NOMO-1 treated with dmso at 0.1 percent for 144 hours (cell line): ENCODE measurements around the gene CDH2.

Experiments used
- DNase-seq: peaks from one replicate; lab custom pipeline; 2025; ENCODE audit not compliant: unreplicated experiment; lab: John Stamatoyannopoulos, UW

The CDH2 gene

DNA sequence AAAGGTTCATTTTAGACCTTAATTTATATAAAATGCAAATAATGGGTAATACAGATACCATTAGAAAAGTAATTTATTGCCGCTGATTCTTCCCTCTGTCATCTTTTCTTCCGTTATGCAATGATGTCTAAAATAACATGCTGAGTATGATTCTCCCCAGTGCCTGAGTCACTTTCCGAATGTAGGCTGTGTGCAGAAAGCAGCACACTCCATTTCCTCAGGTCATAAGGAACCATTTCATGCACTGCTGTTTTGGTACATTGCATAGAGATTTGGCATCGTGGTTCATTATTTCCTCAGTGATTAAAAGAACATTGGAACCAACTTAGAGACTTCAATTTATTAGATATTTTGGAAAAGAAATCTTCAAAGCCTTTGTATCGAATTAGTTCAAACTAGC, 173.5 kb downstream of the CDH2 start:
- DNase-seq = no peak

DNA sequence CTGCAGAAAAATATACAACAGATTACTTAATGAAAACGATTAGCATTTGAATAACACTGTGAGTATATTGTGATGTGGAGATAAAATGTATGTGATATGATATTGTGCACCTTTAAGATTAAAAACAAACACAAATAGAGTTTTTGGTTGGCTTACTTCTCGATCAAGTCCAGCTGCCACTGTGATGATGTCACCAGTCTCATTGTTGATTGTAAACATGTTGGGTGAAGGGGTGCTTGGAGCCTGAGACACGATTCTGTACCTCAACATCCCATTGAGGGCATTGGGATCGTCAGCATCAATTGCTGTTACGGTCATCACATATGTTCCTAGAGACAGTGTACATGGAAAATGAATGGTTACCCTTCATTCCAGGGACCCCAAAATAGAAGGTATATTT, 174.1 kb downstream of the CDH2 start:
- DNase-seq = no peak

DNA sequence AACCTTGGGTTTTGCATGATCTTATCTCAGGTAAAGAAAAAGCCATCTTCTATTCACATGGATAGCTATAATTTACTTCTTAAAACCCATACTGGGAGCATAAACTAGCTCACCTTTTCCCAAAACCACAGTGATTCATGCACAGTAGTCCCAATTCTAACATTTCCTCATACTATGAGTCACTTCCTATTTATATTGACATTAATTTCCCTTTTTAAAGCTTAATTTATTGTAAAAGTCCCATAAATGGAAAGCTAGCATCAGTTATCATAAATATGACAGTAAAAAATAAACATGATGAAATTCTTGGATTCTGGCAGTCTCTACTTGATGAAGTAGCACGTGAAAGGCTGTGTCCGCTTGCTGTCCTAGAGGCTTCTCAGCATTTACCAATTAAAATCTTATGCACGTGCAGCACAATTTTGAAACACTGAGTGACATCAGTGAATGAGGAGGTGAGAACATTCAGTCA, 180.1 kb downstream of the CDH2 start:
- no peak for DNase-seq

DNA sequence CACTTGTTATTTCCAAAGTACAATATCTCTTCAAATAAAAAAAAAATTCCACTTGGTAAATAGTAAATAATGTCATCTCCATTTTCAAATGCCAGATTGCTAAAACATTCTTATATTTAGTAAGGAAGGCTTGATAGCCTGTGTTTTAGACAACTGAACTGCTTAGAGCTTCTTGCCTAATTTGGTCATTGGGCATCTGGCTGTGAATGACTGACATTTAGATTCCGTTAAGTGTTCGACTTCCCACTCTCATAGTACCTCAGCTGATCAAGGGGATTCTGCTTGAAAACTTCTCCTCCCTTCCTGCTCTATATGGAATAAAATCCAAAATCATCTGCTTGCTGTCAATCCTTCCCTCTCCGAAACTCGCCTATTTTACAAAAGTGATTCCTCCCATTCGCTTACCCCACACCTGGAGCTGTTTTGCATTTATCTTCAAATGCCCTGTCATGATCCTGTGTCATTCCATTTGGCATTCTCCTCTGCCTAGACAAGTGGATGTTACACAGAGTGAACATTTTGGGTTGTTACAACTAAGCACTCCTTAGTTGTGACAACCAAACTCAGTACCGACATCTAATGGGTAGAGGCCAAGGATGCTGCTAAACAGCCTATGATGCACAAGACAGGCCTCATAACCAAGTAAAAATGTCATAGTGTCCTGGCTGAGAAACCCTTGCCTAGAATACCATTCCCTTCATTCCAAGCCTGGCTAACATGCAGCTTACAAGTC, 181.0 kb downstream of the CDH2 start:
- DNase-seq = no peak

DNA sequence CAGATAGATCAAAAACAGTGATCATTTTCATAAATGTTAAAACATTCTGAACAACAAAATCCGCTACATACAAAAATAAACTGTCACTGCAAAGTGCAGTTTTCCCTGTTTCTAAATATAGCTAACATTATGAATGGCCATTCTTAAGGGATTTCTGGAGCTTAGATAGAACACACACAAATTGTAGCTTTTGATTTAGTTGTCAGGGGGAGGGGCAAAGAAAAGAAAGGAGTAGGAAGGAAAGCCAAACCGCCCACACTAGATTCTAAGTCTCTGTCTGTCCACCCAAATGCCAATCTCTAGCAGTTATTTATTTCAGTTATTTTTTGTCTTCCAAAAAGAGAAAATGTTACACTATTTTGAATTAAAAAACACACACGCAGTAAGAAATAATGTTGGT, 182.4 kb downstream of the CDH2 start:
- no peak for DNase-seq

DNA sequence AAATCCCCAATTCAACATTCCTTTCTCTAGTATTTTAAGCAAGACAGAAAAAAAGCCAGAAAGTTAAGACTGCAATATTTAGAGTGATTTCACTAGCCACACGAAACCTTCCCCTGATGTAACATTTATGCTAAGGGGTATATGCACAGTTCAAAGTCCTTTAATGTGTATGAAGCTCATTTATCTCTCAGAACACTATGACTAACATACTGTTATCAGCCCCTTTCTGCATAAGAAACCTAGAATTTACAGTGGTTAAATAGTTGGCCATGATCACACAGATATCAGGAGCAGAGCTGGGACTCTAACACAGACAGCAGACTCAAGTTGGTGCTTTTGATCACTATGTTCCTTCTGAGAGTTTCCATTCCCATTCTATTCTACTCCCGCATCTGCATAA, 185.5 kb downstream of the CDH2 start:
- no peak for DNase-seq

DNA sequence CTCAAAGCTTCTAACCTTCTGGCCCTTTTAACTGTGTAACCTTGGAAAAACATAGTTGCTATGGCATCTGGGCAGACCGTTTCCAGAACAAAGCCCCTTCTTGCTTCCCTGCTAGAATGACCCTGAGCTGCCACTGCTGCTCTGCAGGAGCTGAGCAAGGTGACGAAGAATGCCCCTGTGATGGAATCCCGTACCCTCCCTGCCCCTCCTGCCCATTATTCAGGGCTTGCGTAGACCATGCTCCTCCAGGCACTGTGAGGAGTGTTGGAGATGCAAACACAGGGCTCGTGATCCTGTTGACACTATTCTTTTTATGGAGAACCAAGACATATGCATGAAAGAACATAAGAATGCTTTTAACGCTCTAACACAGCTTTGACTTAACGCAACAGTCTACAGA, 191.1 kb downstream of the CDH2 start:
- DNase-seq = no peak

DNA sequence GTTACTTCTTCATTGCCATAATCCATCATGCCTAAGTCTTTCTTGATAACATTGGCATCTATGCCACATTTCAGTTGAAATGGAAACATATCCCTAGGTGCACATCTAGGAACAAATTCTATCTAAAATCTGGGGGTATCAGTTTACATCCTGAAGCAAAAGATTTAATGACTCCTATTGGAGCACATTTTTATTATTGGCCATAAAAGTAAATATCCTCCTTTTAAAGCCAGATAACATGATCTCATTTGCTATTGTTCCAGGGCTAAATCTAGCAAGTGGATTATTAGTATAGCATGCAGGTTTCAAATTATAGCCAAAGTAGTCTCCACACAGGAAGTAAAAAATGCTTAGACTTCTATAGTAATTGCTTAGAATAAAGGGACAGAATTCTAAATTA, 193.2 kb downstream of the CDH2 start:
- no peak for DNase-seq

DNA sequence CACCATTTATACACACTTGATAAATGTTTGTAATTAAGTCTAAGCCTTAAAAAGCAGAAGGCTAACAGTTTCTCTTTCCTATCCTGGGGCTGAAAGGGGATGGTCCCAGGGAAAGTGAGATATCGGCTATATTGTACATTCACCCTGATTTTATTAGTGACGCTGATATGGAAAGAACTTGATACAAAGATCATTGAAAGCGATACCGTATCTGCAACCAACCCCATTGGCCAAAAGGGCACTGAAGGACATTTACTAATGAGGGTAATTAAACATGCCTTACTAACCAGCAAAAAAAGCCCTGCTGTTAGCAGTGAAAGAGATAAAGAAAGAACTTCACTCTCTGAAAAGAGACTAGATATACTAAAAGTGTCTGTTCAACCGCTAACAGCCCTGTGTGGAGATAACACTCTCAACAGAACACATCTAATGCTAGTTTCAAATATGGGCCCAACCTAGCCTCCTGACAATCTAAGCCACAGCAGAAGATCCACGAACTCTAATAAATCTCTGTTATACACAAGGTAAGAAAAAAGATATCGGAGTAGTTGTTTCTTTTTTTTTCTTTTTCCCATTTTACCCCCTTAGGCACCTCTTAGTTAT, 200.0 kb downstream of the CDH2 start:
- no peak for DNase-seq

DNA sequence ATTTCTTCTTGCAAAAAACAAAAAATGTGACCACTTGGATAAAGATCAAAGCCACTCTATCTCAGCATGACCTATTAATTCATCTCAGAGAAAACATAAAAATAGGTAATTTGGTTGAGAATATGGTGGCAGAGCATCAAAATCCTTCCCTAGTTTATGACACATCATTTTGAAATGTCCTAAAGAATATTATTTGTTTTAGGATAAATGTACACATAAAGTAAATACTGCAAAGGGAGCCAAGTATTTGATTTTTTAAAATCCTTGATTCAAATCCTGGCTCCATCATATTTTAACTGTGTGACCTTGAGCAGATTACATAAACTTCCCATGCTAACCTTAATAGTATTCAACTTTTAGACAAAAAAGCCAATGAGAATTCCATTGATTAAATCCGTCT, 206.6 kb downstream of the CDH2 start:
- DNase-seq = no peak

DNA sequence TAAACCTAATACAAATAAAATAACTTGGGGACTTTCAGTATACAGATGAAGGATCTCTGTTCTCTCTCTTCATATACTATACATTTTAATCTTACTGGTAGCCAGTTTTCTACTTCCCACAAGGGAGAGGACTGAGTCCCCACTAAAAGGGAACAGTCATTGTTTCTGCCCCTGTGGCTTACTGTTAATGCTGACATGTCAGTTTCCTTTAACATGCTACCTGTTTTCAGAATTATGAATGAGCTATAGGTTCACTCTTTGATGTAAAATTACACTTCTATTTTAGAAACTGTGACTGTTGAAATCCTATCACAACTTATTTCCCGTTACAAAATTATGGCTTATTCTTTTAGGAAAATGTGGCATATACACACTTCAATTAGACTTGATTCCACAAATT, 207.7 kb downstream of the CDH2 start:
- DNase-seq = no peak

DNA sequence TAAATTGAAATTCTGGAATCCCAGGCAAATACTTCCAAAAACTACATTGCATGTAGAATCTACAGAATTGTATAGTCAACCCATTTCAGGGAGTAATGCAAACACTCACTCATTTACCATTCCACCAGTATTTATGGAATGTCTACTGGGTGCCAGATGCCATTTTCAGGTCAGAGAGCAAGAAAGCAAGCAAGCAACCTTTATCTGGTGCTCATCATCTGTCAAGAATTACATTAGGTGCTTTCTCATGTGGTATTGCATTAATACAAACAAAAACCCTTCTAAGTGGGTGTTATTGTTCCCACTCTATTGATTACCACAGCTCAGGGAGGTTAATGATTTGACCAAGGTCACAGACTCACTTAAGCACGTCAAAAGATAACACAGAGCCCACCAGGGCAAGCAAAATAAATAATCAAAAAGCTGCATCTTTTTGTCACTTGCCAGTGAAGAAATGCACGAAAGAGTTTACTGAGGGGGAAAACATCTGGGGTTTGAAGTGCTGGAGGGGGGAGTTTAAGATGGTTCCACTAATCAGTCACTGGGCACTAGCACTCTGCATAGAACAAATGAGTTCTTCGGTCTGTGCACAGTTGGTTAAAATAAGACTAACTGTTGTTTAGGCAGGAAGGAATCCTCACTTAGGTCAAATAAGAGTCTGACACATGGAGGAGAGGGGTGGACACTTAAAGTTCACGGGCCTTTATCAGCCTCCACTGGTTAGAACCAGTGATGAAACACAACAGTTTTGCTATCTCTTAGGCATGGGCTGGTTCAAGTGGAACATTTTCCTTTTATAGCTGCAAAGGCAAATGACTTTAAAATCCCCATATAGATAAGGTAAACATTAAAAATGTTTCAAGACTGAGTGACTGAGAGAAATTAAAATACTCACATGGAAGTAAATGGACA, 208.8 kb downstream of the CDH2 start:
- DNase-seq = no peak

DNA sequence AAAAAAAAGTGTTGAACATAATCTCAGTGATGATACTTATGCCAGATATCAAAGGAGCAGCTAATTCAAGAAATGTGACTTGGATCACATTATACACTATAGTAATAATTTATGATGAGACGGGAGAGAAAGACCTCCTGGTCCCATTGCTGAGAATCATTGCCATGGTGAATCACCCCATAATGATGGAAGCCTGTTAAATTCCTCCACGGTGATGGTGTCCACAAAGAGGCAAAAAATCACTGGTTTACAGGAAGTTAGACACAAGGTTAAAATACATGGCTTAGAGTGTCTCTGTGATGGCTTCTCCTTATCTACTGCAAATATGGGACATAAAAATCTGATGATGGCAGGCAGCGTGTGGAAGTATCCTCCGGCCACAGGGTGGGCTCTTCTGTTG, 210.0 kb downstream of the CDH2 start:
- DNase-seq = no peak

DNA sequence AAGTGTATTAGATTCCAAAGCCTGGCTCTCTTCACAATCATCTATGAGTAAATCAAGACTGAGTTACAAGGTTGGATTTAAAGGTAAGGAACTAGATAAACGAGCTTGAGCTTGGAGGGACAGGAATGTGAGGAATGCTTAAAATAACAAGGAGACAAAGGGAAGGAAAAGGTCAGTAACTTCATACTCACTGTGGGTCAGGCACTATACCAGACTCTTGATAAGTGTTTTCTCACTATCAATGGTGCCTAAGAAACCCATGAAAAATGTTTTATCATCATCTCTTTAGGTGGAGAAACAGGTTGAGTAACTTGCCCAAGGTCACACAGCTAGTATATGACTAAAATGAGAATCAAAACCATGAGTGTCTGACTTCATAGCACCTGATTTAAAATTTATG, 212.1 kb downstream of the CDH2 start:
- DNase-seq = no peak

DNA sequence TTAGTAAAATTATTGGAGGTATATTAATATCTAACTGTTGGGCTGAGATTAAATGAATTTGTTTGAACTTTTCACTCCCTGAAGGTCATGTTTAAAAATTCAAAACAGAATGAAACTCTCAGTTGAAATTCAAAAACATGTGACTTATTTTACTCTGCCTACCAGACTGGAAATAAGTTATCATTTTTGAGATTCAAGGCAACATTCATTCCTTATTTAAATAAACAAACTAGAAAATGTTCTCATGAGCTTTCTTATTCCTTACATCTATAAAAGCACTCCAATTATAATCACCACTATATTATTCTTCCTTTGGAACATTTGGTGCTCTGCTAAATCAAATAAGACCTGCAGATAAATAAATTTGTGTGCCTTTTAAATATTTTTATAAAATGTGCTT, 217.8 kb downstream of the CDH2 start:
- no peak for DNase-seq

DNA sequence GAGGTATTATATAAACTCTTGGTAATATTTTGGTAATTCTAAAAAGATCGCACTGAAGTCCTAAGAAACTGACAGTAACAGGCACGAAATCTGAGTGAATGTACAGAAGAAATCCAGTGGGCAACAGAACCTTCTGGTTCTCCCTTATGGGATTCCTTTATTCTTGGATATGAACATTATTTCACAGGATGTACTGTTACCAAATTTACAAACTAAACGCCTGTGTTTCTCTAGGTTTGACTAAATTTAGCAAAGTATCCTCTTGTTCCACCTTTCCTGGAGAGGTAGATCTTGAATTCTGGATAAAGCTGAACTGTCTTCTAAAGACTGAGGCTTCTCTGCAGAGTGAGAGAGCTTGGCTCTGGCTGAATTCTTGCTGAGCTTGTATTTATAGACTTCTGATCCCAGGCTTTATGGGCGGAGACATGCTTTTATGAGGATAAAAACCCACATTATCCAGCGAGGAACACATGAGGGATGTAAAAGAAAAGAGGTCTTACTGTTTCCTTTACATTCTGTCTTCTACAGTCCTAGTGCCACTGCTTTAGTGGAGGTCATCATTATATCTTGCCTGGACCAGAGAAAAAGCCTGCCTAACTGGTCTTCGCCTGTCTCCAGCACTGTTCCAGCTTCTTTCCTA, 220.8 kb downstream of the CDH2 start:
- no peak for DNase-seq

DNA sequence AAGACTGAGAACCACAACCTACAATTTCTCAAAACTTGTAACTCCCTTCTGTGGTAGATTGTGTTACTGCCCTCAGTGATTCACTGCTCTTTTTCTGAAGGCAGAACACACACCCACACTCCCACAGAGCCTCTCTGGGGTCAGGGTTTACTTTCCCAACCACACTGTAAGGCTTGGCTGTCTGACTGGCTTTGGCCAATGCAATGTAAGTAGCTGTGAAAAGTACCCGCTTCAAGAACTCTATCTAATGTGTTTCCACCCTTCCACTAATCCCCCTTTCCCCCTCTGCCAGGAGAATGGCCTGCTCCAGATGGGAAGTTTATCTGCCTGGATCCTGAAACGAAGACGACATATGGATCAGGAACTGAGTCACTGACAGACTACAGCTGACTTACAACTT, 222.7 kb downstream of the CDH2 start:
- DNase-seq = no peak

DNA sequence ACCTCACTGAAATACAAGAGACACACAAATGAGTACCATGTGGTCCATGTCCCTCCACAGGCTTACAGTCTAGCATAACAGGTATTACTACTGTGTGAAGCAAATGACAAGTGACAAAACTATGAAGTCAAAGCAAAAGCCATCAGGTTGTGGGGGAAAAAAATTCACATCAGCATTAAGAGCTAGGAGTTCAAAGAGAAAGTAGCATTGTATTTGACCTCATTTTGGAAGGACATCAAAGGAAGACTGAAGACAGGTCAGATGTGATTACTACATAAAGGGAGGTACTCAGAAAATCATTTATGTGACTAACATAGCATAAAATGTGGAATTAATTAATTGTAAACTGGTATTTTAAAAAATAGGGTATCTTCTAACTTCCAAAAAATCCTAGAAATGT, 224.2 kb downstream of the CDH2 start:
- no peak for DNase-seq

DNA sequence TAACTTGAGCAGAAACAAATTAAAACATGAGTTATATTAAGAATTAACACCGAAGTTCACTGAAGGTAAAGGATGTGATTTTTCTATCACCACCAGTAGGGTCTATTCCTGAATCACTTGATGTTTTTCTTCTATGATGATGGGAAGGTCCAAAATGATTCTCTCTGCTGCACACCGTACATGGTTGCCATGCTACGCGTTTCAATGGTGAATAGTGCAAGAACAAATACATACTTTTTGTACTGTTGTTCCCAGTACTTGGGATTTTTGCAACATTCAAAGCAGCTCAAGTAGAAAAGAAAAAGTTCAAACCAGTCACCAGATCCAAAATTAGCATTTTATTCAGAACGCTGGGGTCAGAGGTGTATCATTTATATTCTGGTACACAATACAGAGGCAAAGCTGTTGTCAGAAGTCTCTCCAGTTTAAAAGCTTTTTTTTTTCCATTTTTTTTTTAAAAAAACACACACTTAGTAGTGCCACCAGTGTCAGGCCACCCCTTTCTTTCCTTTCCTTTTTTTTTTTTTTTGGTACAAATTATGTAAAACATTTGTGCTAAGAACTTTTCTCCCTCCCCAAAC, 226.2 kb downstream of the CDH2 start:
- no peak for DNase-seq

DNA sequence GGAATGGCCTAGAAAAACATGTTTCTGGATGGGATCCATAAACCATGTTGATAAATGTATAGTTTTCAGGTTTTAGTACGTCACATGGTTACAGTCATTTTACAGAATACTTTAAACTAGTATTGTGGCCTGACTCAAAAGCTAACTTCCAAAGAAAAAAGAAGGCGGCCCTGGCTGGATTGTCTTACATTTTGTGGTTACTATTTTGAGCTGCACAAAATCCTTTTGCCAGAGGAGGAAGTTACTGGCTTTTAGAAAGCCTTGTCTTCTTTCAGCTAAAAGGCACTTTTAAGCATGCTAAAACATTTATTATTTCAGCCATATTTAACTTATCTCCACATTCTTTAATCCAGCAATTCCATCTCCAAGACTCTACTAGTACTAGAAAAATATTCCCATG, 227.9 kb downstream of the CDH2 start:
- no peak for DNase-seq

DNA sequence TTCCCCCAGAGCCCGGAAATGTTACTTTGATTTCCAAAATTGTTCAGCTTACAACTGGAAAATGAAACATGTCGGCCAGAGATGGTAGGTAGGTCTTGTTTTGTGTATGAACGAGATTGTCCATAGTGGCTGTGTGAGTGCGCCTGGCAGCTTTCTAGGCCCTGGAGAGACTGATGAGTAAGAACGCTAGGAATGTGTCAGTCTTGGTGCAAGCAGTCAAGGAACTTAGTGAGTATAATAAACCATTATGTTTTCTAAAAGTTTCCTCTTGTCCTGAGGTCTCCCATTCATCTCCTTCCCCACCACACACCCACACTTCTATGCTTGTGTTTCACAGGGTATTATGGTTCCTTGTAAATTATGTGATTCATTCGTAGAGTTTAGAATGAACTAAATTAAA, 234.2 kb downstream of the CDH2 start:
- no peak for DNase-seq
